Gastroesophageal sphincter (tissue), 4 donors: ENCODE results near the gene NCKAP5L. TPM values are rescaled to one million over a fixed set of nuclear protein-coding genes. Genes with fewer than 3 reads are reported as not detected.

Experiments
- ATAC-seq: fragments of 150-250 bp; one replicate; pipeline ENCODE4 v1.9.1; 2016; ENCODE audit warnings: mild to moderate bottlenecking, moderate library complexity
- H3K27ac ChIP-seq, 4 donors: fragments of 200-600 bp; sonication (generic) in 3 of 4; 1 replicate in 3 of 4; 2 replicates in 1 of 4; pipeline ENCODE4 v1.5.1; 2016 to 2019
- H3K27me3 ChIP-seq: fragments of 200-600 bp; sonication (generic); one replicate; pipeline ENCODE4 v1.5.1; 2019
- H3K36me3 ChIP-seq, 2 donors: fragments of 200-600 bp; sonication (generic); one replicate each; pipeline ENCODE4 v1.5.1; 2019; ENCODE audit warnings: control low read depth in 1 of 2
- H3K4me1 ChIP-seq, 3 donors: fragments of 200-600 bp; sonication (generic); 1 replicate in 2 of 3; 2 replicates in 1 of 3; pipeline ENCODE4 v1.5.1; 2016 to 2019; ENCODE audit warnings: control low read depth in 2 of 3
- H3K4me3 ChIP-seq, 2 donors: fragments of 200-600 bp; sonication (generic); one replicate each; pipeline ENCODE4 v1.5.1; 2019; ENCODE audit warnings: mild to moderate bottlenecking in 1 of 2, moderate library complexity in 1 of 2
- H3K9me3 ChIP-seq, 3 donors: fragments of 200-600 bp; sonication (generic); one replicate each; pipeline ENCODE4 v1.5.1; 2017 to 2019; ENCODE audit warnings: control low read depth in 2 of 3
- CTCF ChIP-seq, 4 experiments: fragments of 200-600 bp in 2 of 4; fragments of 450-650 bp in 2 of 4; sonication (generic) in 1 of 4; IDR thresholded peaks; one replicate each; pipeline ENCODE4 v1.5.1; 2017 to 2019; ENCODE audit warnings: antibody characterized with exemption in 4 of 4, mild to moderate bottlenecking in 2 of 4, moderate library complexity in 2 of 4
- EP300 ChIP-seq: sonication (generic); formaldehyde crosslinking; IDR thresholded peaks from one replicate; pipeline ENCODE4 v1.6.1; 2017; ENCODE audit warnings: antibody characterized with exemption, mild to moderate bottlenecking
- POLR2A ChIP-seq, 2 donors: fragments of 450-650 bp; IDR thresholded peaks; one replicate each; pipeline ENCODE4 v1.6.1; 2017; ENCODE audit warnings: antibody characterized with exemption in 2 of 2, mild to moderate bottlenecking in 2 of 2, moderate library complexity in 1 of 2
- POLR2AphosphoS5 ChIP-seq: sonication (generic); formaldehyde crosslinking; IDR thresholded peaks from one replicate; pipeline ENCODE4 v1.6.1; 2017; ENCODE audit warnings: antibody characterized with exemption
- WGBS, 2 donors: methylation state at CpG; one replicate each; pipeline ENCODE4 v1.1.5; 2018; ENCODE audit warnings: low coverage in 1 of 2; 5-methylcytosine and 5-hydroxymethylcytosine counted together
- total RNA-seq, 4 donors: library from RNA; depleted of rRNA; stranded (reverse); fragments of >200 nt; gene quantifications; one replicate each; pipeline ENCODE4 v1.1.0, GENCODE V29; 2016

NCKAP5L gene
- total RNA-seq, 4 donors from 2014 or later, result 15.3 to 27.5 (median 19.0) TPM

- no peak for ATAC-seq
- TF ChIP-seq POLR2AphosphoS5, result no peak
- TF ChIP-seq CTCF (IDR thresholded peaks at IDR 0.05), result no peak
- no peak for TF ChIP-seq POLR2A (IDR thresholded peaks at IDR 0.05)
- TF ChIP-seq EP300, result no peak
- Histone ChIP-seq H3K4me1 (peaks cover 0 to 34% (median 15%) of the 10 kb centered on the region in 3 donors), H3K36me3 (no peaks in the 10 kb centered on the region), H3K27ac (no peak overlapping the region), H3K4me3 (no peak overlapping the region), H3K27me3 (peaks cover 6% of the 10 kb centered on the region), H3K9me3 (no peaks in the 10 kb centered on the region)
- 87 to 95% methylated on average over 3 to 4 of the region's 4 CpGs for WGBS, 2 donors
These were observed 43.0 kb upstream of the NCKAP5L start for GRCh38 chr12:49871263-49871561.

GRCh38 chr12:49870501-49871262 lies 42.5 kb upstream of the NCKAP5L start:
- Histone ChIP-seq H3K27ac (no peak overlapping the region), H3K4me1 (peaks cover 0 to 34% (median 15%) of the 10 kb centered on the region in 3 donors)

GRCh38 chr12:49869816-49870500 lies 41.7 kb upstream of the NCKAP5L start:
- Histone ChIP-seq H3K27me3 (peaks cover 6% of the 10 kb centered on the region), H3K4me3 (no peak overlapping the region), H3K4me1 (peaks cover 0 to 34% (median 15%) of the 10 kb centered on the region in 3 donors), H3K27ac (peak overlapping the region in 3 of 4 donors; percentile 57 to 64 (median 58)), H3K9me3 (no peaks in the 10 kb centered on the region), H3K36me3 (no peaks in the 10 kb centered on the region)
- TF ChIP-seq POLR2A (IDR thresholded peaks at IDR 0.05) (no peak), CTCF (IDR thresholded peaks at IDR 0.05) (no peak), POLR2AphosphoS5 (no peak), EP300 (no peak)
- 94 to 97% methylated on average over 2 to 6 of the region's 14 CpGs for WGBS, 2 donors
- ATAC-seq, result no peak

More at GRCh38 chr12:49870501-49871262, 42.5 kb upstream of the NCKAP5L start:
- no peaks in the 10 kb centered on the region for H3K9me3 ChIP-seq
- H3K4me3 ChIP-seq, result no peak overlapping the region
- ATAC-seq, result no peak
- TF ChIP-seq POLR2A (IDR thresholded peaks at IDR 0.05) (no peak), EP300 (no peak), CTCF (IDR thresholded peaks at IDR 0.05) (no peak), POLR2AphosphoS5 (no peak)
- H3K36me3 ChIP-seq, result no peaks in the 10 kb centered on the region
- H3K27me3 ChIP-seq, result peaks cover 6% of the 10 kb centered on the region
- 91 to 96% methylated on average over 4 to 6 of the region's 11 CpGs for WGBS, 2 donors

- Histone ChIP-seq H3K36me3 (no peaks in the 10 kb centered on the region), H3K4me3 (no peak overlapping the region), H3K27ac (peak overlapping the region in 3 of 4 donors; percentile 58 to 64 (median 62)), H3K4me1 (peaks cover 0 to 34% (median 15%) of the 10 kb centered on the region in 3 donors), H3K9me3 (no peaks in the 10 kb centered on the region), H3K27me3 (no peaks in the 10 kb centered on the region)
- WGBS, 2 donors, result 23% methylated on average over 7 of the region's 16 CpGs; no CpG with 5 or more reads in 1 of the 2 donors
- ATAC-seq, result peak; percentile 92
- TF ChIP-seq POLR2A (IDR thresholded peaks at IDR 0.05) (no peak), POLR2AphosphoS5 (peak; percentile 30)
These were observed 41.0 kb upstream of the NCKAP5L start for GRCh38 chr12:49868952-49869815.

GRCh38 chr12:49868449-49868848 lies 40.2 kb upstream of the NCKAP5L start:
- Histone ChIP-seq H3K27me3 (no peaks in the 10 kb centered on the region), H3K27ac (peak overlapping the region in 3 of 4 donors; percentile 58 to 64 (median 62)), H3K36me3 (no peaks in the 10 kb centered on the region), H3K9me3 (no peaks in the 10 kb centered on the region), H3K4me3 (no peak overlapping the region), H3K4me1 (peaks cover 0 to 34% (median 15%) of the 10 kb centered on the region in 3 donors)
- 70 to 93% methylated on average over 6 to 10 of the region's 16 CpGs for WGBS, 2 donors
- no peak for ATAC-seq
- no peak for TF ChIP-seq POLR2AphosphoS5
